Left lung (tissue), 10 donors: Measurements from ENCODE around the gene KRT76. TPM values are rescaled to one million over a fixed set of nuclear protein-coding genes. Genes with fewer than 3 reads are reported as not detected.

Experiments
- ATAC-seq: fragments of 200-7000 bp; cut with Tn5 transposase; one replicate; pipeline ENCODE4 v1.9.1; 2020; ENCODE audit warnings: moderate library complexity
- DNase-seq, 4 donors: peaks; one replicate each; pipeline ENCODE4 v3.0.0-alpha.2; 2013 to 2020
- H3K27ac ChIP-seq, 2 donors: fragments of 200-600 bp; sonication (generic) in 1 of 2; one replicate each; pipeline versions ENCODE4 v1.5.0 to v1.8.0; 2020 to 2021
- H3K27me3 ChIP-seq, 2 donors: fragments of 200-600 bp; sonication (generic) in 1 of 2; one replicate each; pipeline versions ENCODE4 v1.5.0 to v1.8.0; 2020 to 2021
- H3K36me3 ChIP-seq, 2 donors: fragments of 200-600 bp; sonication (generic) in 1 of 2; one replicate each; pipeline versions ENCODE4 v1.5.0 to v1.8.0; 2020 to 2021
- H3K4me1 ChIP-seq, 2 donors: fragments of 200-600 bp; one replicate each; pipeline ENCODE4 v1.8.0; 2021
- H3K4me3 ChIP-seq, 2 donors: fragments of 200-600 bp; sonication (generic) in 1 of 2; one replicate each; pipeline versions ENCODE4 v1.5.0 to v1.8.0; 2020 to 2021; ENCODE audit warnings: mild to moderate bottlenecking in 1 of 2
- H3K9me3 ChIP-seq, 2 donors: fragments of 200-600 bp; sonication (generic) in 1 of 2; one replicate each; pipeline versions ENCODE4 v1.5.0 to v1.8.0; 2020 to 2021
- intact Hi-C, 2 donors: fragments of 100-400 bp; cut with DNase I; formaldehyde crosslinking; loops; one replicate each; pipeline versions ENCODE4 v1.11.2 to v1.14.2; 2022
- polyA plus RNA-seq, 6 donors: library from polyadenylated mRNA; unstranded; fragments of 120-200 nt; gene quantifications; one replicate each; pipeline ENCODE4 v1.2.1, GENCODE V29; 2013; ENCODE audit not compliant: insufficient read length in 6 of 6
- total RNA-seq, 2 donors: library from RNA; stranded (reverse); fragmentation: NEBNext Ultra II Directional; extraction: Animal tissue kit (Norgen Biotek cat#: 25700); gene quantifications; one replicate each; pipeline ENCODE4 v1.2.1, GENCODE V29; 2021
- TF ChIP-seq, protein P1 (sequence below), 2 donors: fragments of 200-600 bp; sonication (generic) in 1 of 2; IDR thresholded peaks; one replicate each; pipeline versions ENCODE4 v1.5.0 to v1.8.0; 2021; ENCODE audit warnings: antibody characterized with exemption in 2 of 2
- donor health status: DM: no; HTN: yes; CAD: no.
- donor health status: DM: no; HTN: no; CAD: no.

The KRT76 gene
- total and polyA plus RNA-seq, 8 donors, result not detected

GRCh38 chr12:52724384-52724783 lies 52.8 kb downstream of the KRT76 start:
- no peak for ATAC-seq
- H3K4me3 ChIP-seq, result no peak overlapping the region
- H3K4me1 ChIP-seq, result no peaks in the 10 kb centered on the region
- no peaks in the 10 kb centered on the region for H3K9me3 ChIP-seq
- intact Hi-C loops, result no loop called here
- peaks cover 0 to 33% of the 10 kb centered on the region in 2 donors for H3K27me3 ChIP-seq
- H3K27ac ChIP-seq, result no peak overlapping the region
- TF ChIP-seq, protein P1, sequence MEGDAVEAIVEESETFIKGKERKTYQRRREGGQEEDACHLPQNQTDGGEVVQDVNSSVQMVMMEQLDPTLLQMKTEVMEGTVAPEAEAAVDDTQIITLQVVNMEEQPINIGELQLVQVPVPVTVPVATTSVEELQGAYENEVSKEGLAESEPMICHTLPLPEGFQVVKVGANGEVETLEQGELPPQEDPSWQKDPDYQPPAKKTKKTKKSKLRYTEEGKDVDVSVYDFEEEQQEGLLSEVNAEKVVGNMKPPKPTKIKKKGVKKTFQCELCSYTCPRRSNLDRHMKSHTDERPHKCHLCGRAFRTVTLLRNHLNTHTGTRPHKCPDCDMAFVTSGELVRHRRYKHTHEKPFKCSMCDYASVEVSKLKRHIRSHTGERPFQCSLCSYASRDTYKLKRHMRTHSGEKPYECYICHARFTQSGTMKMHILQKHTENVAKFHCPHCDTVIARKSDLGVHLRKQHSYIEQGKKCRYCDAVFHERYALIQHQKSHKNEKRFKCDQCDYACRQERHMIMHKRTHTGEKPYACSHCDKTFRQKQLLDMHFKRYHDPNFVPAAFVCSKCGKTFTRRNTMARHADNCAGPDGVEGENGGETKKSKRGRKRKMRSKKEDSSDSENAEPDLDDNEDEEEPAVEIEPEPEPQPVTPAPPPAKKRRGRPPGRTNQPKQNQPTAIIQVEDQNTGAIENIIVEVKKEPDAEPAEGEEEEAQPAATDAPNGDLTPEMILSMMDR (IDR thresholded peaks at IDR 0.05), result no peak
- no peak for DNase-seq
- H3K36me3 ChIP-seq, result no peaks in the 10 kb centered on the region

- Histone ChIP-seq H3K27ac (no peak overlapping the region), H3K36me3 (no peaks in the 10 kb centered on the region), H3K27me3 (peaks cover 0 to 21% of the 10 kb centered on the region in 2 donors), H3K4me1 (no peaks in the 10 kb centered on the region), H3K9me3 (no peaks in the 10 kb centered on the region), H3K4me3 (no peak overlapping the region)
- TF ChIP-seq, protein P1 (IDR thresholded peaks at IDR 0.05), result no peak
- no peak for DNase-seq
- intact Hi-C loops, result no loop called here
- ATAC-seq, result no peak
Measured at GRCh38 chr12:52722680-52723079, 54.5 kb downstream of the KRT76 start.

DNA sequence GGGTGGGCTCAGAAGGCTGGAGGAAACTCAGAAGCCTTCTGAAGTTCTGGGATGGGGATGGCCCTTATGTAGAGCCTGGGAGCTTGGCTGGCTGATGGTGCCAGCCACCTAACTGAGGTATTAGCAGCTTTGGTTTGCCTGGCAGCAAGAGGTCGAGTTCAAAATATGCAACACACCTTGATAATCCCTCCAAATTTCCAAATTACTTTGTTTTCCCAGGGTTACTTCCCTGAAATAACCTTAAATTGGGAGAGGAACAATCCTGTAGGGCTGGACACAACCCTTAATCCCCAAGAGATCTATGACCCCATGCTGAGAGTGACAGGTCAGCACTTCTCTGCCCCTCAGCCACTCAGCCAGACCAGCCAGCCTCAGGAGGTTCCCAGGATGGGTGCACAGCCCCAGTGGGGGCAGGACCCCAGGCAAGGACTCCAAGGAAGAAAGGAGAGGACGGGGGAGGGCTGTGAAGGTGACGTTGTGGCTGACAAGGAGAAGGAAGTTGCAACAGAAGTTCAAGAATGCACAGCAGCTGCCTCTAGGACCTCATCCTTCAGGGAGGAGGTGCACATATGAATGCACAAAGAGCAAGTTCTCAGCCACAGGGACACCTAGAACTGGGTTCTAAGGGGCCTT lies 55.2 kb downstream of the KRT76 start:
- ATAC-seq, result no peak
- intact Hi-C loops, result no loop called here
- no peaks in the 10 kb centered on the region for H3K9me3 ChIP-seq
- H3K4me3 ChIP-seq, result no peak overlapping the region
- no peak for DNase-seq
- H3K27ac ChIP-seq, result no peak overlapping the region
- no peaks in the 10 kb centered on the region for H3K36me3 ChIP-seq
- TF ChIP-seq, protein P1 (IDR thresholded peaks at IDR 0.05), result no peak
- H3K27me3 ChIP-seq, result peaks cover 0 to 21% of the 10 kb centered on the region in 2 donors
- H3K4me1 ChIP-seq, result no peaks in the 10 kb centered on the region

DNA sequence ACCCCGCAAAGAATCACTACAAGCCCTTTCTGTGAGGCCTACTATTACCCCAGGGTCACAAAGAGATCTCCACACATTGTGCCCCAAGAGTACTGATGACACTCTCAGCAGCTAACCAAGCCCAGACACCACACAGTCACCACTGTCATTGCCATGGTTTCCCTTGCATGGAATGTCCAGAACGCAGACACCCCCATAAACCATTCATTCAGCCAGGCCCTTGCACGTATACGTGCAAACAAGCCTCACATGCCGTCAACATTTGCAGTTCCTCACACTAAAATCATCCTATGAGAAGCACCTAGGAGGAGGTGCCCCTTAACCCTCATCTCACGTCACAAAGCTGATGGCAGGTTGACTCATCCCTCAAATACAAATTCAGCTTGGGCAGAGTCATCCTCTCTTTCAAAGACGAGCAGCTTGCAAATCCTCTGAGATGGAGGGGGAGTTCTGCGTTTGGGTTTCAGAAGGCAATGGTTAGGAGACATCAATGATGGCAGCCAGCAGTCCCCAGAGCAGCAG lies 56.7 kb downstream of the KRT76 start:
- ATAC-seq, result no peak
- Histone ChIP-seq H3K4me1 (no peaks in the 10 kb centered on the region), H3K27ac (no peak overlapping the region), H3K9me3 (no peaks in the 10 kb centered on the region), H3K27me3 (peaks cover 2 to 30% of the 10 kb centered on the region in 2 donors), H3K4me3 (no peak overlapping the region), H3K36me3 (no peaks in the 10 kb centered on the region)
- TF ChIP-seq, protein P1 (IDR thresholded peaks at IDR 0.05), result no peak
- intact Hi-C loops, result no loop called here
- DNase-seq, result no peak

Other genes with a start within 250 kb of the KRT76 start
- not detected for gene KRT71, start 224.2 kb downstream of the KRT76 start, total RNA-seq
- gene KRT71, start 224.2 kb downstream of the KRT76 start, polyA plus RNA-seq, result under 1 TPM in 4 of 6 donors, not detected in 2; 0.10 to 0.18 (median 0.15) TPM
- not detected for gene KRT74, start 203.5 kb downstream of the KRT76 start, total RNA-seq
- not detected for gene KRT74, start 203.5 kb downstream of the KRT76 start, polyA plus RNA-seq
- gene KRT72, start 175.9 kb downstream of the KRT76 start, total RNA-seq, result not detected
- under 1 TPM; 0.08 to 0.30 (median 0.21) TPM for gene KRT72, start 175.9 kb downstream of the KRT76 start, polyA plus RNA-seq
- not detected for gene KRT73, start 158.8 kb downstream of the KRT76 start, total RNA-seq
- gene KRT73, start 158.8 kb downstream of the KRT76 start, polyA plus RNA-seq, result under 1 TPM; 0.06 to 0.34 (median 0.20) TPM
- gene KRT2, start 125.1 kb downstream of the KRT76 start, total RNA-seq, result not detected
- not detected for gene KRT2, start 125.1 kb downstream of the KRT76 start, polyA plus RNA-seq
- gene KRT1, start 96.9 kb downstream of the KRT76 start, total RNA-seq, result under 1 TPM in 1 of 2 donors, not detected in 1; 0.64 TPM
- under 1 TPM; 0.33 to 0.95 (median 0.48) TPM for gene KRT1, start 96.9 kb downstream of the KRT76 start, polyA plus RNA-seq
- not detected for gene KRT77, start 73.8 kb downstream of the KRT76 start, total RNA-seq
- not detected for gene KRT77, start 73.8 kb downstream of the KRT76 start, polyA plus RNA-seq
- not detected for gene KRT3, start 18.8 kb upstream of the KRT76 start, total RNA-seq
- gene KRT3, start 18.8 kb upstream of the KRT76 start, polyA plus RNA-seq, result not detected
- gene KRT4, start 36.8 kb upstream of the KRT76 start, total RNA-seq, result 1 to 10 TPM in 1 of 2 donors, under 1 TPM in 1; 0.47 to 9.4 TPM
- gene KRT4, start 36.8 kb upstream of the KRT76 start, polyA plus RNA-seq, result 1 to 10 TPM; 1.2 to 6.1 (median 2.6) TPM
- under 1 TPM; 0.32 to 0.58 TPM for gene KRT79, start 57.0 kb upstream of the KRT76 start, total RNA-seq
- gene KRT79, start 57.0 kb upstream of the KRT76 start, polyA plus RNA-seq, result not detected
- not detected for gene KRT78, start 71.6 kb upstream of the KRT76 start, total RNA-seq
- gene KRT78, start 71.6 kb upstream of the KRT76 start, polyA plus RNA-seq, result under 1 TPM in 3 of 6 donors, not detected in 3; 0.14 to 0.21 (median 0.14) TPM
- gene KRT8, start 127.7 kb upstream of the KRT76 start, total RNA-seq, result 1,000 to 10,000 TPM in 1 of 2 donors, 100 to 1,000 TPM in 1; 583 to 1,126 TPM
- gene KRT8, start 127.7 kb upstream of the KRT76 start, polyA plus RNA-seq, result 100 to 1,000 TPM; 159 to 252 (median 185) TPM
- 100 to 1,000 TPM; 447 to 667 TPM for gene KRT18, start 171.8 kb upstream of the KRT76 start, total RNA-seq
- 100 to 1,000 TPM; 104 to 155 (median 118) TPM for gene KRT18, start 171.8 kb upstream of the KRT76 start, polyA plus RNA-seq
- gene EIF4B, start 229.1 kb upstream of the KRT76 start, total RNA-seq, result 100 to 1,000 TPM; 326 to 378 TPM
- gene EIF4B, start 229.1 kb upstream of the KRT76 start, polyA plus RNA-seq, result 100 to 1,000 TPM; 447 to 581 (median 554) TPM